ENCODE data around the gene CLEC16A.

The CLEC16A gene

GRCh38 chr16:10939649-10940234 is 4.6 kb upstream of the CLEC16A start:
- H3K4me3 ChIP-seq (ENCODE audit: low read depth, low read length), result no peak overlapping the region

GRCh38 chr16:10940501-10941079 is 3.8 kb upstream of the CLEC16A start:
- peak overlapping the region; percentile 41 for H3K4me3 ChIP-seq (ENCODE audit: low read depth, low read length)

- peak overlapping the region; percentile 41 for H3K4me3 ChIP-seq (ENCODE audit: low read depth, low read length)
Measured at GRCh38 chr16:10941127-10941933, 3.0 kb upstream of the CLEC16A start.

GRCh38 chr16:10941935-10942351 is 2.4 kb upstream of the CLEC16A start:
- peak overlapping the region; percentile 41 for H3K4me3 ChIP-seq (ENCODE audit: low read depth, low read length)

GRCh38 chr16:10942352-10943063 is 1.9 kb upstream of the CLEC16A start, which contains the start of gene DEXI:
Gene DEXI, minus strand, starts transcription at chr16:10942468. Its CDS starts 463 bp downstream, at chr16:10942005.
- H3K4me3 ChIP-seq (ENCODE audit: low read depth, low read length), result peak within 1 kb of the TSS; percentile 41

- H3K4me3 ChIP-seq (ENCODE audit: low read depth, low read length), result peak overlapping the region; percentile 41
Measured at GRCh38 chr16:10943064-10943353, 1.4 kb upstream of the CLEC16A start.

GRCh38 chr16:10945065-10945787 is 862 bp downstream of the CLEC16A start:
- H3K4me3 ChIP-seq (ENCODE audit: low read depth, low read length), result peak overlapping the region; percentile 55

- peak overlapping the region; percentile 8 for H3K4me3 ChIP-seq (ENCODE audit: low read depth, low read length)
Measured at GRCh38 chr16:10946308-10946707, 1.9 kb downstream of the CLEC16A start.

- no peak overlapping the region for H3K4me3 ChIP-seq (ENCODE audit: low read depth, low read length)
Measured at GRCh38 chr16:10947211-10947787, 2.9 kb downstream of the CLEC16A start.

GRCh38 chr16:10949424-10949970 is 5.1 kb downstream of the CLEC16A start:
- H3K4me3 ChIP-seq (ENCODE audit: low read depth, low read length), result no peak overlapping the region

- no peak overlapping the region for H3K4me3 ChIP-seq (ENCODE audit: low read depth, low read length)
Measured at GRCh38 chr16:10950393-10950792, 6.0 kb downstream of the CLEC16A start.

GRCh38 chr16:10951026-10951425 is 6.7 kb downstream of the CLEC16A start:
- no peak overlapping the region for H3K4me3 ChIP-seq (ENCODE audit: low read depth, low read length)

GRCh38 chr16:10954903-10955302 is 10.5 kb downstream of the CLEC16A start:
- H3K4me3 ChIP-seq (ENCODE audit: low read depth, low read length), result no peak overlapping the region

- no peak overlapping the region for H3K4me3 ChIP-seq (ENCODE audit: low read depth, low read length)
Measured at GRCh38 chr16:10957771-10958482, 13.6 kb downstream of the CLEC16A start.

GRCh38 chr16:10959161-10959560 is 14.8 kb downstream of the CLEC16A start:
- H3K4me3 ChIP-seq (ENCODE audit: low read depth, low read length), result no peak overlapping the region

GRCh38 chr16:10961231-10961630 is 16.9 kb downstream of the CLEC16A start:
- H3K4me3 ChIP-seq (ENCODE audit: low read depth, low read length), result no peak overlapping the region

GRCh38 chr16:10964039-10964890 is 19.9 kb downstream of the CLEC16A start:
- H3K4me3 ChIP-seq (ENCODE audit: low read depth, low read length), result no peak overlapping the region

GRCh38 chr16:10964891-10965326 is 20.5 kb downstream of the CLEC16A start:
- H3K4me3 ChIP-seq (ENCODE audit: low read depth, low read length), result no peak overlapping the region
